ENCODE measurements around the gene TSPOAP1. TPM values are rescaled to one million over a fixed set of nuclear protein-coding genes. Genes with fewer than 3 reads are reported as not detected.

TSPOAP1 gene
- total and polyA plus RNA-seq, 3 donors from 2014 or later = 7.2 to 13.0 (median 8.2) TPM

DNA sequence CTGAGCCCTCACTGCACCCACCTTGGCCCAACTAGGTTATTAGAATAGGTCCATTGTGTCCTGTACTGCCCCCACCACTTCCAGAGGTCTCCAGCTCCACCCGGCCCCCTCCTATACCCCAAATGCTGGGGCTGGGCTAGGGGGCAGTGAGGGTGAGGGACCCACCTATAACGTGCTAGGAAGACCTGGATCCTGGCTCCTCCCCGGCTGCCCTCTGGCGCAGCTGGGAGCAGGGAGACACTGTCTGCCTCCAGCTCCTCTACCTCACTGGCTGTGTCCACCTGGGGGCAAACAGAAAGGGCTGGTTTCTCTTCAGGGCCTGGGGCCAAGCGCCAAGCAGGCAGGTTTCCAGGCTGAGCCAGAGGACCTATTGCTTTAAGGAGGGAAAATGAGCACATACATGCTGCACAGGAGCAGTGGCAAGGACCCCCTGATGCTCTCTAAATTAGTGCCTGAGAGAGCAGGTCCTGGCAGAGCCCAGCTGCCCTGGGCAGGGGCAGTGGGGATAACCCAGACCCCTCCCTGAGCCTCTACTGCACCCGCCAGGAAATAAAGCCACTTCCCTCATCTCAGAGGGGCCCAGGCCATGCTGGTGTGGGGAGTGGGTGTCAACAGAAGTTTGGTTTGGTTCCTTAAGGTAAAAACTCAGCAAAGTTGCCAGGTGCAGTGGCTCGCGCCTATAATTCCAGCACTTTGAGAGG lies 12.2 kb downstream of the TSPOAP1 start:
- no peaks in the 10 kb centered on the region for H3K36me3 ChIP-seq (ENCODE audit: low read depth, missing control alignments)
- H3K27ac ChIP-seq = no peak overlapping the region
- H3K4me3 ChIP-seq = no peak overlapping the region
- no peak for DNase-seq
- 92 to 94% methylated on average over 4 to 8 of the region's 8 CpGs for WGBS, 2 donors
- H3K27me3 ChIP-seq = no peaks in the 10 kb centered on the region
- H3K9me3 ChIP-seq = no peaks in the 10 kb centered on the region
- TF ChIP-seq, protein P1, sequence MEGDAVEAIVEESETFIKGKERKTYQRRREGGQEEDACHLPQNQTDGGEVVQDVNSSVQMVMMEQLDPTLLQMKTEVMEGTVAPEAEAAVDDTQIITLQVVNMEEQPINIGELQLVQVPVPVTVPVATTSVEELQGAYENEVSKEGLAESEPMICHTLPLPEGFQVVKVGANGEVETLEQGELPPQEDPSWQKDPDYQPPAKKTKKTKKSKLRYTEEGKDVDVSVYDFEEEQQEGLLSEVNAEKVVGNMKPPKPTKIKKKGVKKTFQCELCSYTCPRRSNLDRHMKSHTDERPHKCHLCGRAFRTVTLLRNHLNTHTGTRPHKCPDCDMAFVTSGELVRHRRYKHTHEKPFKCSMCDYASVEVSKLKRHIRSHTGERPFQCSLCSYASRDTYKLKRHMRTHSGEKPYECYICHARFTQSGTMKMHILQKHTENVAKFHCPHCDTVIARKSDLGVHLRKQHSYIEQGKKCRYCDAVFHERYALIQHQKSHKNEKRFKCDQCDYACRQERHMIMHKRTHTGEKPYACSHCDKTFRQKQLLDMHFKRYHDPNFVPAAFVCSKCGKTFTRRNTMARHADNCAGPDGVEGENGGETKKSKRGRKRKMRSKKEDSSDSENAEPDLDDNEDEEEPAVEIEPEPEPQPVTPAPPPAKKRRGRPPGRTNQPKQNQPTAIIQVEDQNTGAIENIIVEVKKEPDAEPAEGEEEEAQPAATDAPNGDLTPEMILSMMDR (IDR thresholded peaks at IDR 0.05) = no peak
- no peak for TF ChIP-seq POLR2A (IDR thresholded peaks at IDR 0.05)
- intact Hi-C loops (cut with DNase I; ENCODE audit: low total_unique reads) = no loop called here
- no peaks in the 10 kb centered on the region for H3K4me1 ChIP-seq

DNA sequence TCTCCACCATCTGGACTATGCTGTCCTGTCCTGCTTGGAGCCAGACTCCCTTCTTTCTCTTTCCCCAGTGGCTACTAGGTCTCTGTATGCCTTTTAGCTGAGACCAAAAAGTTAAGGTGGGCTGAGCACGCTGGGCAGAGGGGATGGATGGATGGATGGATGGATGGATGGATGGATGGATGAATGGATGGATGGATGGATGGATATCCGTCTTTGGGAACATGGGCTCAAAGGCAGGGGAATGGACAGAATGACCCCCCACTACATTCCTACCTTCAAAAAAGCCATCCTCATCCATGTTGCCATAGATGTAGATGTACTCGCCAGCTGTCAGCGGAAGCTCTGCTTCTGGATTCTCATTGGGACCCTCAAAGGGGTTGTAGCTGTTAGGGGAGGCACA lies 12.8 kb downstream of the TSPOAP1 start:
- DNase-seq = no peak
- intact Hi-C loops (cut with DNase I; ENCODE audit: low total_unique reads) = no loop called here
- Histone ChIP-seq H3K4me1 (no peaks in the 10 kb centered on the region), H3K27ac (no peak overlapping the region), H3K36me3 (ENCODE audit: low read depth, missing control alignments) (no peaks in the 10 kb centered on the region), H3K9me3 (no peaks in the 10 kb centered on the region), H3K4me3 (no peak overlapping the region), H3K27me3 (no peaks in the 10 kb centered on the region)
- WGBS, 2 donors = 92 to 95% methylated on average over 4 of the region's 4 CpGs
- TF ChIP-seq, protein P1 (IDR thresholded peaks at IDR 0.05) = no peak

DNA sequence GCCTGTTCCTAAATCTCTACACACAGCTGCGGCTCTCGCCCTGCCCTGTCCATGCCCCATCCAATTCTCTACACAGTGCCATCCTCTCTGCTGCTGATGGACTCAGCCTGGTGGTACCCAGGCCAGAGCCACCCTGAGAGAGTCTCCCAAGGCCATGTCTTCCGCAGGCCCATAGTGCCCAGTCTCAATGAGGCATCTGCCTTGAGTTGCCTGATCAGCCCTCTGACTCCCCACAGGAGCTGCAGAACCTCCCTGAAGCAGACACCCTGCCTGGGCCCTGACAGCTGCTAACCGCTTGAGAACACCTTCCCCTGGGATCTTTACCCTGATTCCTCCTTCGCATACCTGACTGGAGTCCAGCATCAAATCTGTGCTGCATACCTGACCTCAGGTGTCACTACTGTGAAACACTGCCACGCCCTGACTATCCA lies 13.3 kb downstream of the TSPOAP1 start:
- Histone ChIP-seq H3K4me3 (no peak overlapping the region), H3K27ac (no peak overlapping the region), H3K36me3 (ENCODE audit: low read depth, missing control alignments) (no peaks in the 10 kb centered on the region), H3K27me3 (no peaks in the 10 kb centered on the region), H3K9me3 (no peaks in the 10 kb centered on the region), H3K4me1 (no peaks in the 10 kb centered on the region)
- intact Hi-C loops (cut with DNase I; ENCODE audit: low total_unique reads) = no loop called here
- DNase-seq = no peak
- TF ChIP-seq, protein P1 (IDR thresholded peaks at IDR 0.05) = no peak
- no peak for TF ChIP-seq POLR2A (IDR thresholded peaks at IDR 0.05)
- 93 to 95% methylated on average over 6 of the region's 6 CpGs for WGBS, 2 donors

DNA sequence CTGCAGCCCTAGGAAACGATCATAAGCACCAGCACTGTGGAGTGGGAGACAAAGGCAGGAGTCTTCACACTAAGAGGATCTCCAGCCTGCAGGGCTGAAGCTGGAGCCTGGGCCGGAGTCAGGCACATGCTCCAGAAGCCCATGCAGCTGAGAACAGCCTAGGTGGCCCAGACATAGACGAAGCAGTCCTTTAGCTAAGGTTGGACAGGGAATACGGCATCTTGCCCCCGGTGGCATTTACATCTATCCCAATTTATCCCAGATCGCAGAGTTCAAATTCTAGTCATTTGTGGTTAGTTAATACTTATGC lies 13.9 kb downstream of the TSPOAP1 start:
- TF ChIP-seq, protein P1 (IDR thresholded peaks at IDR 0.05) = no peak
- TF ChIP-seq POLR2A (IDR thresholded peaks at IDR 0.05) = no peak
- Histone ChIP-seq H3K36me3 (ENCODE audit: low read depth, missing control alignments) (no peaks in the 10 kb centered on the region), H3K27ac (no peak overlapping the region), H3K4me1 (no peaks in the 10 kb centered on the region), H3K4me3 (no peak overlapping the region), H3K27me3 (no peaks in the 10 kb centered on the region), H3K9me3 (no peaks in the 10 kb centered on the region)
- no peak for DNase-seq
- intact Hi-C loops (cut with DNase I; ENCODE audit: low total_unique reads) = no loop called here
- 92 to 93% methylated on average over 6 of the region's 6 CpGs for WGBS, 2 donors

All from testis (tissue), 3 donors.